MM.1S (cell line): Measurements from ENCODE around the gene KDM4B.

Experiments used
- CTCF ChIP-seq: fragments of 300-600 bp; sonication (generic); IDR thresholded peaks from 2 replicates; pipeline ENCODE4 v1.5.1; 2016; ENCODE audit warnings: antibody characterized with exemption, low read length, mixed read lengths
- EZH2 ChIP-seq: fragments of 300-600 bp; sonication (generic); optimal IDR thresholded peaks from 2 replicates; pipeline ENCODE3; 2017; ENCODE audit warnings: low read depth, mild to moderate bottlenecking, antibody characterized with exemption, low read length, mixed read lengths
- EZH2phosphoT487 ChIP-seq: fragments of 300-600 bp; sonication (generic); IDR thresholded peaks from 2 replicates; pipeline ENCODE4 v1.6.1; 2018; ENCODE audit warnings: antibody characterized with exemption, low read length

GRCh38 chr19:5106971-5107370, 138.1 kb downstream of the KDM4B start:
- no peak for TF ChIP-seq EZH2phosphoT487
- no peak for TF ChIP-seq CTCF
- TF ChIP-seq EZH2, result no peak
